Measurements from ENCODE around the gene LRRC4C.

The LRRC4C gene

GRCh38 chr11:41382927-41383326 is 76.5 kb downstream of the LRRC4C start:
- no peak overlapping the region for H2AK5ac ChIP-seq (ENCODE audit: low read length, severe bottlenecking)
- no peak overlapping the region for H3K4me2 ChIP-seq (ENCODE audit: low read length, poor library complexity, severe bottlenecking)
- no peak overlapping the region for H3K4me3 ChIP-seq (ENCODE audit: insufficient read depth in 1 of 2, low read depth in 1 of 2, low read length in 2 of 2)
- no peak overlapping the region for H3K18ac ChIP-seq (ENCODE audit: low read depth in 1 of 2, low read length in 2 of 2)
- no peaks in the 10 kb centered on the region for H3K27me3 ChIP-seq (ENCODE audit: control insufficient read depth in 1 of 2, insufficient read depth in 1 of 2, low read length in 2 of 2)
- H3K14ac ChIP-seq (ENCODE audit: low read length in 2 of 2), result no peak overlapping the region
- H2AFZ ChIP-seq (ENCODE audit: low read depth, low read length), result no peak overlapping the region
- no peak overlapping the region for H2BK12ac ChIP-seq (ENCODE audit: low read length in 2 of 2)
- H3K4ac ChIP-seq (ENCODE audit: low read depth in 1 of 2, low read length in 2 of 2), result no peak overlapping the region
- H3K4me1 ChIP-seq (ENCODE audit: control insufficient read depth, insufficient read depth, low read depth, low read length), result no peaks in the 10 kb centered on the region
- no peak overlapping the region for H2BK5ac ChIP-seq (ENCODE audit: low read depth, low read length, poor library complexity, severe bottlenecking)
- no peaks in the 10 kb centered on the region for H3K79me1 ChIP-seq (replicated peaks; ENCODE audit: low read length, poor library complexity, severe bottlenecking)
- H4K8ac ChIP-seq (ENCODE audit: low read length), result no peak overlapping the region
- no peak overlapping the region for H3K9ac ChIP-seq (ENCODE audit: low read length)
- no peak overlapping the region for H3K23ac ChIP-seq (ENCODE audit: low read length in 2 of 2)
- no peak overlapping the region for H2BK15ac ChIP-seq (ENCODE audit: low read depth, poor library complexity, severe bottlenecking)
- no peaks in the 10 kb centered on the region for H3K36me3 ChIP-seq (ENCODE audit: control insufficient read depth in 1 of 2, insufficient read depth in 2 of 2, low read depth in 1 of 2, low read length in 2 of 2)
- no peak overlapping the region for H3K27ac ChIP-seq (ENCODE audit: low read length, poor library complexity, severe bottlenecking)
- no peak overlapping the region for H4K91ac ChIP-seq (ENCODE audit: low read length)
- 64% methylated on average over 2 of the region's 2 CpGs for WGBS
- no peak for DNase-seq
- no peak overlapping the region for H2BK120ac ChIP-seq (ENCODE audit: low read depth, low read length)
- no peaks in the 10 kb centered on the region for H3K9me3 ChIP-seq (ENCODE audit: control insufficient read depth, low read length)

GRCh38 chr11:41379084-41379483 is 80.4 kb downstream of the LRRC4C start:
- Histone ChIP-seq H3K79me1 (replicated peaks; ENCODE audit: low read length, poor library complexity, severe bottlenecking) (no peaks in the 10 kb centered on the region), H3K4ac (ENCODE audit: low read depth in 1 of 2, low read length in 2 of 2) (no peak overlapping the region), H3K18ac (ENCODE audit: low read depth in 1 of 2, low read length in 2 of 2) (no peak overlapping the region), H4K91ac (ENCODE audit: low read length) (no peak overlapping the region), H3K27me3 (ENCODE audit: control insufficient read depth in 1 of 2, insufficient read depth in 1 of 2, low read length in 2 of 2) (no peaks in the 10 kb centered on the region), H2BK15ac (ENCODE audit: low read depth, poor library complexity, severe bottlenecking) (no peak overlapping the region), H3K9ac (ENCODE audit: low read length) (no peak overlapping the region), H3K4me3 (ENCODE audit: insufficient read depth in 1 of 2, low read depth in 1 of 2, low read length in 2 of 2) (no peak overlapping the region), H3K14ac (ENCODE audit: low read length in 2 of 2) (no peak overlapping the region), H3K23ac (ENCODE audit: low read length in 2 of 2) (no peak overlapping the region), H2BK120ac (ENCODE audit: low read depth, low read length) (no peak overlapping the region), H4K8ac (ENCODE audit: low read length) (no peak overlapping the region), H2AFZ (ENCODE audit: low read depth, low read length) (no peak overlapping the region), H2AK5ac (ENCODE audit: low read length, severe bottlenecking) (no peak overlapping the region), H3K4me1 (ENCODE audit: control insufficient read depth, insufficient read depth, low read depth, low read length) (no peaks in the 10 kb centered on the region), H3K9me3 (ENCODE audit: control insufficient read depth, low read length) (no peaks in the 10 kb centered on the region), H3K27ac (ENCODE audit: low read length, poor library complexity, severe bottlenecking) (no peak overlapping the region), H3K4me2 (ENCODE audit: low read length, poor library complexity, severe bottlenecking) (no peak overlapping the region), H3K36me3 (ENCODE audit: control insufficient read depth in 1 of 2, insufficient read depth in 2 of 2, low read depth in 1 of 2, low read length in 2 of 2) (no peaks in the 10 kb centered on the region), H2BK5ac (ENCODE audit: low read depth, low read length, poor library complexity, severe bottlenecking) (no peak overlapping the region), H2BK12ac (ENCODE audit: low read length in 2 of 2) (no peak overlapping the region)
- DNase-seq, result no peak

GRCh38 chr11:41377709-41378394 is 81.6 kb downstream of the LRRC4C start:
- Histone ChIP-seq H3K79me1 (replicated peaks; ENCODE audit: low read length, poor library complexity, severe bottlenecking) (no peaks in the 10 kb centered on the region), H3K23ac (ENCODE audit: low read length in 2 of 2) (no peak overlapping the region), H4K91ac (ENCODE audit: low read length) (no peak overlapping the region), H2BK12ac (ENCODE audit: low read length in 2 of 2) (no peak overlapping the region), H3K9me3 (ENCODE audit: control insufficient read depth, low read length) (no peaks in the 10 kb centered on the region), H3K18ac (ENCODE audit: low read depth in 1 of 2, low read length in 2 of 2) (no peak overlapping the region), H2AK5ac (ENCODE audit: low read length, severe bottlenecking) (no peak overlapping the region), H3K4me2 (ENCODE audit: low read length, poor library complexity, severe bottlenecking) (no peak overlapping the region), H3K4me1 (ENCODE audit: control insufficient read depth, insufficient read depth, low read depth, low read length) (no peaks in the 10 kb centered on the region), H3K4ac (ENCODE audit: low read depth in 1 of 2, low read length in 2 of 2) (no peak overlapping the region), H3K9ac (ENCODE audit: low read length) (no peak overlapping the region), H2BK120ac (ENCODE audit: low read depth, low read length) (no peak overlapping the region), H2BK5ac (ENCODE audit: low read depth, low read length, poor library complexity, severe bottlenecking) (no peak overlapping the region), H2BK15ac (ENCODE audit: low read depth, poor library complexity, severe bottlenecking) (no peak overlapping the region), H3K4me3 (ENCODE audit: insufficient read depth in 1 of 2, low read depth in 1 of 2, low read length in 2 of 2) (no peak overlapping the region), H4K8ac (ENCODE audit: low read length) (no peak overlapping the region), H3K14ac (ENCODE audit: low read length in 2 of 2) (no peak overlapping the region), H3K27me3 (ENCODE audit: control insufficient read depth in 1 of 2, insufficient read depth in 1 of 2, low read length in 2 of 2) (no peaks in the 10 kb centered on the region), H3K27ac (ENCODE audit: low read length, poor library complexity, severe bottlenecking) (no peak overlapping the region), H2AFZ (ENCODE audit: low read depth, low read length) (no peak overlapping the region), H3K36me3 (ENCODE audit: control insufficient read depth in 1 of 2, insufficient read depth in 2 of 2, low read depth in 1 of 2, low read length in 2 of 2) (no peaks in the 10 kb centered on the region)
- WGBS, result 86% methylated on average over 7 of the region's 7 CpGs
- DNase-seq, result no peak

GRCh38 chr11:41351825-41352224 is 107.6 kb downstream of the LRRC4C start:
- Histone ChIP-seq H3K4me1 (ENCODE audit: control insufficient read depth, insufficient read depth, low read depth, low read length) (no peaks in the 10 kb centered on the region), H2BK15ac (ENCODE audit: low read depth, poor library complexity, severe bottlenecking) (no peak overlapping the region), H4K8ac (ENCODE audit: low read length) (no peak overlapping the region), H3K27ac (ENCODE audit: low read length, poor library complexity, severe bottlenecking) (no peak overlapping the region), H2BK12ac (ENCODE audit: low read length in 2 of 2) (no peak overlapping the region), H3K4me2 (ENCODE audit: low read length, poor library complexity, severe bottlenecking) (no peak overlapping the region), H3K27me3 (ENCODE audit: control insufficient read depth in 1 of 2, insufficient read depth in 1 of 2, low read length in 2 of 2) (no peaks in the 10 kb centered on the region), H2AK5ac (ENCODE audit: low read length, severe bottlenecking) (no peak overlapping the region), H3K14ac (ENCODE audit: low read length in 2 of 2) (no peak overlapping the region), H3K36me3 (ENCODE audit: control insufficient read depth in 1 of 2, insufficient read depth in 2 of 2, low read depth in 1 of 2, low read length in 2 of 2) (no peaks in the 10 kb centered on the region), H3K18ac (ENCODE audit: low read depth in 1 of 2, low read length in 2 of 2) (no peak overlapping the region), H3K9me3 (ENCODE audit: control insufficient read depth, low read length) (no peaks in the 10 kb centered on the region), H2AFZ (ENCODE audit: low read depth, low read length) (no peak overlapping the region), H3K9ac (ENCODE audit: low read length) (no peak overlapping the region), H2BK5ac (ENCODE audit: low read depth, low read length, poor library complexity, severe bottlenecking) (no peak overlapping the region), H3K23ac (ENCODE audit: low read length in 2 of 2) (no peak overlapping the region), H2BK120ac (ENCODE audit: low read depth, low read length) (no peak overlapping the region), H3K79me1 (replicated peaks; ENCODE audit: low read length, poor library complexity, severe bottlenecking) (no peaks in the 10 kb centered on the region), H4K91ac (ENCODE audit: low read length) (no peak overlapping the region), H3K4me3 (ENCODE audit: insufficient read depth in 1 of 2, low read depth in 1 of 2, low read length in 2 of 2) (no peak overlapping the region), H3K4ac (ENCODE audit: low read depth in 1 of 2, low read length in 2 of 2) (no peak overlapping the region)
- no peak for DNase-seq
- 81% methylated on average over 2 of the region's 2 CpGs for WGBS

Data from mesenchymal stem cell (in vitro differentiated cells and primary cell).